GM18873 (cell line): ENCODE results near the gene GRK2.

Experiments
- ATAC-seq: cut with Tn5 transposase; IDR thresholded peaks from one replicate; pipeline ENCODE4 v1.9.1; 2021; ENCODE audit warnings: mild to moderate bottlenecking, moderate library complexity, moderate number of reproducible peaks; ENCODE audit not compliant: unreplicated experiment, low FRiP score

Gene GRK2

GRCh38 chr11:67292671-67293070 is 26.4 kb downstream of the GRK2 start:
- ATAC-seq: no peak

DNA sequence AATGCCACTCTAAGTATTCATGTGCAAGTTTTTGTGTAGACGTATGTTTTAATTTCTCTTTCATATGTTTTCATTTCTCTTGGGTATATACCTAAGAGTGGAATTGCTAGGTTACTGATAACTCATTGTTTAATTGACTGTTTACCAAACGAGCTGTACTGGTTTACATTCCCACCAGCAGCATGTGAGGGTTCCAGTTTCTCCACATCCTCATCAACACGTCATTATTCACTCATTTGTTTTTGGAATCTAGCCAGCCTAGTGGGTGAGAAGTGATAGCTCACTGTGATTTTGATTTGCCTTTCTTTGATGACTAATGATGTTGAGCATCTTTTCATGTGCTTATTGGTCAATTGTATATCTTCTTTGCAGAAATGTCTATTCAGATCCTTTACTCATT is 26.8 kb downstream of the GRK2 start:
- ATAC-seq: no peak

- no peak for ATAC-seq
These were observed 29.6 kb downstream of the GRK2 start for GRCh38 chr11:67295846-67296245.

DNA sequence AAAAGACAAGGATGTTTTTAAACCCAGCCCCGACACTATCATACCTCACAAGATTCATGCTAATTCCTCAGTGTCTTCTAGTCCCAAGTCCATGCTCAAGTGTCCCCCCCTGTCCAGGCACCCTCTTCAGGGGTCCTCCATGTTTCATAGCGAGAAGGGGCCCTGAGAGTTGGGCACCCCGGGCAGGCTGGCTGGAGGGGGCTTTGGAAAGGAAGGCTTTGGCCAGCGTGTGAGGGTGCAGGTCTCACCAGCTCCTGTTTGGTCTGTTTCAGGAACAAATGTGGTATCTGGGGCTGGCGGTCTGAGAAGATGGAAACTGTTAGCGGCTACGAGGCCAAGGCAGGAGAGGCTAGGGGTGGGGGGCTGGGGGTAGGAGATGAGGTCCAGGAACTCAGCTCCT is 32.5 kb downstream of the GRK2 start:
- no peak for ATAC-seq

DNA sequence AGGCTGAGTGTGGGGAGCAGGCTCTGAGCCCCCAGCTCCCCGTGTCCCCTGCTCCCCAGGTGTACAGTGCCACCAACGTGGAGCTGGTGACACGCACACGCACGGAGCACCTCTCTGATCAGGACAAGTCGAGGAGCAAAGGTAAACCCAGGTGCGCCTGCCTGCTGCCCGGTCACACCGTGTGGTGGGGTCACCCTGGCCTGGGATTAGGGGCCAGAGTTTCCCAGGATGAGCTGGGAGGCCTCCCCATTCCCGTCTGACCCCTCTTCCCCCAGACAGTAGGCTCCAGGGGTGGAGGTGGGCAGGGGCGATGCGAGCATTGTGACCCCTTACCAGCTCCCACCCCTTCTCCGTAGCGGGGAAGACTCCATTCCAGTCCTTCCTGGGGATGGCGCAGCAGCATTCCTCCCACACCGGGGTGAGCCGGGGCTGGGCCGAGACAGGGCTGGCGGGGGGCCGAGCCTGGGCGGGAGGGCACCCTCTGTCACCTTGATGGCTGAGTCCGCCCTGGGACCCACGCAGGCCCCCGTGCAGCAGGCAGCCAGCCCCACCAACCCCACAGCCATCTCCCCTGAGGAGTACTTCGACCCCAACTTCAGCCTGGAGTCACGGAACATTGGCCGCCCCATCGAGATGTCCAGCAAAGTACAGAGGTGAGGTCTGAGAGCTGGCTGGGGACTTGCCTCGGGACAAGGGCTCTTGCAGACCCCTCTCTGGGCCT is 33.4 kb downstream of the GRK2 start:
- no peak for ATAC-seq

DNA sequence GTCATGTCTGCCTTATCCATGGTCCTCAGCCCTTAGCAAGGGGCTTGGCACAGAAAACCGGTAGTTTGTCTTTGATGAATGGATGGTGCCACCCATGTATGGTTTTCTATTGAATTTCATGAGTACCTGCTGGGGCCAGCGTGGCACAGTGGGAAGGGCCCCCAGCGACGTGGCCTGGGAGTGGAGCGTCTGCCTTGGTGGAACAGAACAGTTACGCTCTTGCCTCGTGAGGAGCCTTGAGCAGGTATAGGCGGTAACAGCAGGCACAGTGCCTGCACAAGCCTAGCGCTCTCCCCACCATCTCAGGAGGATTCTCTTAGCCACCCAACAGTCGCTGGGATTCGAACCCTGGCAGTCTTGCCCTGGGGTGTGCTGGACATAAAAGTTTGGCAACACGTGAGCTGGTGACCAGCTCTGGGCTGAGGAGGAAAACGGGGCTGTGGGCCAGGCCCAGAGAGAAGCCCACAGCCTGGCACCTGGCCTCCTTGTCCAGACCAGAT is 34.0 kb downstream of the GRK2 start:
- no peak for ATAC-seq

GRCh38 chr11:67300756-67301312 is 34.6 kb downstream of the GRK2 start:
- no peak for ATAC-seq

DNA sequence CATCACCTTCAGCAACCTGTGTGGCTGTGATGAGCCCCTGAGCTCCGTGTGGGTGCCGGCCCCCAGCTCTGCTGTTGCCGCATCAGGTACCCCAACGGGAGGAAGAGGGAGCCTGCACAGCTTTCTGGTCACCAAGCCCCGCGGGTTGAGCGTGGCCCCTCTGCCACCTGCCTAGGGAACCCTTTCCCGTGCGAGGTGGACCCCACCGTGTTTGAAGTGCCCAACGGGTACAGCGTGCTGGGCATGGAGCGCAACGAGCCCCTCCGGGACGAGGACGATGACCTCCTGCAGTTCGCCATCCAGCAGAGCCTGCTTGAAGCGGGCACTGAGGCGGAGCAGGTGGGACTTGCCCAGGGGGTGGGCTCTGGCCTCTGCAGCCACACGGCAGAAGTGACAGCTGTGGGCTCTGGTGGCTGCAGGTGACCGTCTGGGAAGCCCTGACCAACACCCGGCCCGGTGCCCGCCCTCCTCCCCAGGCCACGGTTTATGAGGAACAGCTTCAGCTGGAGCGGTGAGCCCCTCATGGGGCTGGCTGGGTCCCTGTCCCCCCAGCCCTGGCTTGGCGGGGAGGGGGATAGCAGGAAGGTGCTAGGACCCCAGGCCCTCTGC is 35.1 kb downstream of the GRK2 start:
- no peak for ATAC-seq

DNA sequence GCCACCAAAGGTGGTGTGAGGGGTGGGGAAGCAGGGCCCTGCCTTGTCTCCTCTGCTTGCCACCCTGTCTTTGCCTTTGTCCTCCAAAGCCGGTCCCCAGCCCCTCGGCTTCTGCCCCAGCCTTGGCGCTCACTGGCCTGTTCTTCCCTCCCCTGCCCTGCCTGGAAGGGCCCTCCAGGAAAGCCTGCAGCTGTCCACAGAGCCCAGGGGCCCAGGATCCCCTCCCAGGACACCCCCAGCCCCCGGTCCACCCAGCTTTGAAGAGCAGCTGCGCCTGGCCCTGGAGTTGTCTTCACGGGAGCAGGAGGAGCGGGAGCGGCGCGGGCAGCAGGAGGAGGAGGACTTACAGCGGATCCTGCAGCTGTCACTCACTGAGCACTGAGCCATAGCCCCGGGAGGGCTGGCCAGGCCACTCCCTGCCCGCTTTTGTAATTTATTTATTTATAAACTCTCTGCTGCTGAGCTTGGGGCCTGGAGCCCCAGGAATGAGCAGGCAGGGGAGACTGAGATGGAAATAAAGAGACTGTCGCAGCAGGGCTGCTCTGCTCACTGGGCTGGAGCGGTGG is 35.8 kb downstream of the GRK2 start:
- ATAC-seq: no peak

GRCh38 chr11:67302571-67303131 is 36.4 kb downstream of the GRK2 start:
- no peak for ATAC-seq

GRCh38 chr11:67303132-67303834 is 37.0 kb downstream of the GRK2 start, which contains the start of gene SSH3:
Gene SSH3 (plus strand): TSS chr11:67303530. CDS start chr11:67303626, 96 bp downstream.
- no peak for ATAC-seq

DNA sequence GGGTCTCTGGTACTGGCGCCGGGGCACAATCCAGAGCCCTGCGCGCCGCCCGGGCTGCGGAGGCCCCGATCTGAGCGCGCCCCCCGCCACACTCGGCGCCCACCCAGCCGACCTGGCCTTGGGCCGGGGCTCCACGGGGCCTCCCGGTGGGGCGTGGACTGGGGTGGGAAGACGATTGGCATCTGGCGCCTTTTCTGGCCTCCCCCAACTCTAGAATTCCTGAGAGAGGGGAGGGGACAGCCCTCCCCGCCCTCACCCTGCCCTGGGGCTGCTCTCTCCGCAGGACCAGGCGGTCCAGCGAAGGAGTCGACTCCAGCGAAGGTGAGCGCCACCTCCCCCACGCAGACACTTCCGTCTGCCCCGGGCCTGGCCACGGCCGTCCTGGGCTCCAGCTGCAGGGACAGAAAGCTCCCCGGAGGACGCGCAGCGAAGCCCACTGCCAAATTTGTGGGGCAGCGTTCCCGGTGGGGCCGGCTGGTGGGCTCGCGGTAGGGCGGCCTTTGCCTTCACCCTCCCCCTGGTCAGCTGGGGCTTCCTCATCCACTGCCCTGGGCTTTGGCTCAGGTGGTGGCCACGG is 37.6 kb downstream of the GRK2 start:
- ATAC-seq: no peak

DNA sequence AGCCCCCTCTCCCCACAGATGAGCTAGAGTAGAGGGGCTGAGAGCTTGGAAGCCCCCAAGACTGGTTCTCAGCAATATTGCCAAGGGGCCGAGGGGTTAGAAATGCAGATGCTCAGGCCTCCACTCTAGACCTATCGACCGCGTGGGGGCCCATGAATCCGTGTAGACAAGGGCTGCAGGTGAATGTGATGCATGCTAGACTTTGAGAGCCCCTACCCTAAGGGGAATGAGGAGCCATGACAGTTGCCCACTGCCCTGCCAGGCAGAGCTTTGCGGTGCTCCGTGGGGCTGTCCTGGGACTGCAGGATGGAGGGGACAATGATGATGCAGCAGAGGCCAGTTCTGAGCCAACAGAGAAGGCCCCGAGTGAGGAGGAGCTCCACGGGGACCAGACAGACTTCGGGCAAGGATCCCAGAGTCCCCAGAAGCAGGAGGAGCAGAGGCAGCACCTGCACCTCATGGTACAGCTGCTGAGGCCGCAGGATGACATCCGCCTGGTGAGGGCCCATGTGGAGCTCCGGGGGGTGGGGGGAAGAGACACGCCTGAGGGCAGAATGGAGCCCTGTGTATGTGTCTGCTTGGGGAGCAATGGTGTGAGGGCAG is 38.3 kb downstream of the GRK2 start:
- no peak for ATAC-seq

GRCh38 chr11:67306769-67307544 is 40.7 kb downstream of the GRK2 start:
- no peak for ATAC-seq

- ATAC-seq: no peak
These were observed 41.3 kb downstream of the GRK2 start for GRCh38 chr11:67307545-67308001.

DNA sequence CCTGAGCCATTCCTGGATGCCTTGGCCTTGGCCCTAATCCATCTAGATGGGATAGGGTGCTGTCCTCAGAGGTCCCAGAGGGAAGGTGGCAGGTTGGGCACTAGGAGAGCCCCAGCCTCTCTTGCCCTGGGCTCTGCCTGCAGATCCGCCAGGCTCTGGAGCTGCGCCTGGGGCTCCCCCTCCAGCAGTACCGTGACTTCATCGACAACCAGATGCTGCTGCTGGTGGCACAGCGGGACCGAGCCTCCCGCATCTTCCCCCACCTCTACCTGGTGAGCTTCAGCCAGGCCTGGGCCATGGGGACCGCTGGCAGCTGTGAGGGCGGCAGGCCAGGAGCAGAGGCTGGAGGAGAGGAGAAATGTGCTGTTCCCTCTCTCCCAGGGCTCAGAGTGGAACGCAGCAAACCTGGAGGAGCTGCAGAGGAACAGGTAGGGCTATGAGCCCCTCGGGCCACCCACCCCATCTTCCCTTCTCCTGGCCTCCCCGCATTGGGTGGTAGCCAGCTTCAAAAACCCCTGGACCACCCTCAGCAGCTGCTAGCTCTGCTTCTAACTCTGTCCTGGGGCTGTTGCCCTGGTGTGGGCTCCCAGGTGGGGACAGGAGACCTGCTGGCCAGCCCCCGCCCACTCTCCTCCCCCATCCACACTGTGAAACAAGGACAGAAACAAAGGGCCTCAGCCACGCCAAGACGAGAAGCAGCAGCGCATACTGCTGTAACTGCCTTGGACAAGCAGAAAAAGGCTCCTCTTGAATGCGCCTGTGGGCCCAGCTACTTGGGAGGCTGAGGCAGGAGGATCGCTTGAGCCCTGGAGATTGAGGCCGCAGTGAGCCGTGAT is 42.0 kb downstream of the GRK2 start:
- no peak for ATAC-seq

- ATAC-seq: no peak
These were observed 42.9 kb downstream of the GRK2 start for GRCh38 chr11:67309166-67309565.

- no peak for ATAC-seq
These were observed 43.4 kb downstream of the GRK2 start for GRCh38 chr11:67309661-67310061.
